Calu3 (cell line): ENCODE data around the gene CCDC13. TPM values are rescaled to one million over a fixed set of nuclear protein-coding genes. Genes with fewer than 3 reads are reported as not detected.

Experiments used
- BruUV-seq: library from RNA; stranded (reverse); fragments of 400-500 nt; replicated peaks from 2 replicates; lab custom pipeline; 2021; lab: Mats Ljungman, UMichigan
- CTCF ChIA-PET: fragments of 300-600 bp; sonication (Branson Sonifier 250); formaldehyde crosslinking; loops from one replicate; lab custom pipeline; 2022; ENCODE audit warnings: antibody characterized with exemption; lab: Charles Lee
- DNase-seq: peaks from one replicate; pipeline ENCODE4 v3.0.0; 2022
- H3K27ac Mint-ChIP-seq: one replicate; pipeline ENCODE4 v1.8.0; 2022; ENCODE audit warnings: mixed read lengths; ENCODE audit not compliant: unreplicated experiment
- H3K27me3 Mint-ChIP-seq: one replicate; pipeline ENCODE4 v1.8.0; 2022; ENCODE audit warnings: mixed read lengths; ENCODE audit not compliant: unreplicated experiment
- H3K36me3 Mint-ChIP-seq: one replicate; pipeline ENCODE4 v1.8.0; 2022; ENCODE audit warnings: mild to moderate bottlenecking, moderate library complexity, mixed read lengths; ENCODE audit not compliant: insufficient read depth, unreplicated experiment
- H3K4me1 Mint-ChIP-seq: one replicate; pipeline ENCODE4 v1.8.0; 2022; ENCODE audit warnings: mild to moderate bottlenecking, low read depth, mixed read lengths; ENCODE audit not compliant: unreplicated experiment
- H3K4me3 Mint-ChIP-seq: one replicate; pipeline ENCODE4 v1.8.0; 2022; ENCODE audit warnings: mild to moderate bottlenecking, low read depth, moderate library complexity, mixed read lengths; ENCODE audit not compliant: unreplicated experiment
- H3K9me3 Mint-ChIP-seq: one replicate; pipeline ENCODE4 v1.8.0; 2022; ENCODE audit warnings: low read depth, mixed read lengths; ENCODE audit not compliant: unreplicated experiment
- CTCF ChIP-seq: fragments of 200-600 bp; IDR thresholded peaks from one replicate; pipeline ENCODE4 v1.8.0; 2022; ENCODE audit warnings: antibody characterized with exemption; ENCODE audit not compliant: unreplicated experiment
- intact Hi-C: fragments of 100-400 bp; cut with micrococcal nuclease; formaldehyde crosslinking; loops from one replicate; pipeline ENCODE4 v1.10.0; 2022; ENCODE audit not compliant: unreplicated experiment
- total RNA-seq: library from RNA; stranded (reverse); gene quantifications from 2 replicates; pipeline ENCODE4 v1.2.3, GENCODE V29; 2022

The CCDC13 gene
- total RNA-seq, 1 experiment from 2014 or later, result 0.68 TPM

- no peak for TF ChIP-seq CTCF
- Mint-ChIP-seq H3K27me3 (no peaks in the 10 kb centered on the region), H3K36me3 (peaks cover 30% of the 10 kb centered on the region), H3K4me3 (no peak overlapping the region), H3K9me3 (no peaks in the 10 kb centered on the region), H3K27ac (no peak overlapping the region), H3K4me1 (peaks cover 9% of the 10 kb centered on the region)
- CTCF ChIA-PET, result no interaction called here
- intact Hi-C loops, result no loop called here
- no TSS peak for BruUV-seq
- no peak for DNase-seq
These were observed 28.1 kb upstream of the CCDC13 start for GRCh38 chr3:42801048-42801620.

- CTCF ChIA-PET, result interaction anchor here (0.6 to 0.7 kb wide), 2 partner anchors 9 to 195 kb away, joined by 3 read pairs; no protein-coding TSS in a partner anchor
- no TSS peak for BruUV-seq
- Mint-ChIP-seq H3K9me3 (no peaks in the 10 kb centered on the region), H3K36me3 (peaks cover 31% of the 10 kb centered on the region), H3K27ac (no peak overlapping the region), H3K27me3 (no peaks in the 10 kb centered on the region), H3K4me3 (no peak overlapping the region), H3K4me1 (peaks cover under 1% of the 10 kb centered on the region)
- DNase-seq, result no peak
- intact Hi-C loops, result no loop called here
- no peak for TF ChIP-seq CTCF
These were observed 27.2 kb upstream of the CCDC13 start for GRCh38 chr3:42800251-42800650.

GRCh38 chr3:42799376-42799775, 26.3 kb upstream of the CCDC13 start:
- TF ChIP-seq CTCF, result no peak

GRCh38 chr3:42796332-42796885, 23.4 kb upstream of the CCDC13 start:
- TF ChIP-seq CTCF, result no peak
- Mint-ChIP-seq H3K4me3 (no peak overlapping the region), H3K9me3 (no peaks in the 10 kb centered on the region), H3K36me3 (peaks cover 25% of the 10 kb centered on the region), H3K27ac (no peak overlapping the region), H3K27me3 (no peaks in the 10 kb centered on the region), H3K4me1 (no peaks in the 10 kb centered on the region)
- intact Hi-C loops, result no loop called here
- no peak for DNase-seq
- no TSS peak for BruUV-seq
- CTCF ChIA-PET, result no interaction called here

More at GRCh38 chr3:42799376-42799775, 26.3 kb upstream of the CCDC13 start:
- H3K27me3 Mint-ChIP-seq, result no peaks in the 10 kb centered on the region
- H3K4me3 Mint-ChIP-seq, result no peak overlapping the region
- no peaks in the 10 kb centered on the region for H3K9me3 Mint-ChIP-seq
- CTCF ChIA-PET, result no interaction called here
- no peak overlapping the region for H3K27ac Mint-ChIP-seq
- no TSS peak for BruUV-seq
- peaks cover 24% of the 10 kb centered on the region for H3K36me3 Mint-ChIP-seq
- H3K4me1 Mint-ChIP-seq, result no peaks in the 10 kb centered on the region
- no peak for DNase-seq
- intact Hi-C loops, result no loop called here
